NAMALWA (cell line): ENCODE data around the gene C5orf15.
A peak's percentile ranks its signal among the peaks of the same experiment; 100 is the strongest.
"Not testable (repeated sequence)": the region's sequence is repeated elsewhere in the genome, so short reads cannot be mapped to it uniquely, and the experiment has no call there.

Experiments
- DNase-seq: peaks from one replicate; pipeline ENCODE4 v3.0.0-alpha.2; 2015; ENCODE audit warnings: low spot score

The C5orf15 gene

GRCh38 chr5:133994297-133994989 is 26.0 kb upstream of the C5orf15 start:
- DNase-seq, result no peak

- DNase-seq, result no peak
Measured at GRCh38 chr5:133993185-133993936, 24.9 kb upstream of the C5orf15 start.

GRCh38 chr5:133992429-133993155 is 24.2 kb upstream of the C5orf15 start:
- peak; percentile 72 for DNase-seq

GRCh38 chr5:133991171-133991910 is 22.9 kb upstream of the C5orf15 start:
- no peak for DNase-seq

GRCh38 chr5:133990396-133990795 is 22.0 kb upstream of the C5orf15 start:
- peak; percentile 72 for DNase-seq

GRCh38 chr5:133985540-133986180 is 17.2 kb upstream of the C5orf15 start:
- DNase-seq, result peak; percentile 48

GRCh38 chr5:133983674-133984073 is 15.2 kb upstream of the C5orf15 start:
- DNase-seq, result no peak

- DNase-seq, result no peak
Measured at GRCh38 chr5:133981714-133982113, 13.3 kb upstream of the C5orf15 start.

GRCh38 chr5:133980652-133981051 is 12.2 kb upstream of the C5orf15 start:
- DNase-seq, result no peak

GRCh38 chr5:133978943-133979342 is 10.5 kb upstream of the C5orf15 start:
- no peak for DNase-seq

GRCh38 chr5:133977858-133978257 is 9.4 kb upstream of the C5orf15 start:
- DNase-seq, result no peak

GRCh38 chr5:133977161-133977787 is 8.8 kb upstream of the C5orf15 start:
- DNase-seq, result no peak

GRCh38 chr5:133975546-133975945 is 7.1 kb upstream of the C5orf15 start:
- DNase-seq, result not testable (repeated sequence)

GRCh38 chr5:133974142-133974541 is 5.7 kb upstream of the C5orf15 start:
- DNase-seq, result no peak

- no peak for DNase-seq
Measured at GRCh38 chr5:133970325-133970909, 2.0 kb upstream of the C5orf15 start.

GRCh38 chr5:133969654-133970324 is 1.4 kb upstream of the C5orf15 start:
- DNase-seq, result peak; percentile 37

- no peak for DNase-seq
Measured at GRCh38 chr5:133967698-133968203, 674 bp downstream of the C5orf15 start.

- no peak for DNase-seq
Measured at GRCh38 chr5:133967124-133967523, 1.3 kb downstream of the C5orf15 start.

GRCh38 chr5:133966090-133966489 is 2.3 kb downstream of the C5orf15 start:
- no peak for DNase-seq
